OCI-LY7 (cell line): ENCODE data around the gene THBS4.

Experiments used
- CTCF ChIP-seq: fragments of 200-600 bp; sonication (generic); conservative IDR thresholded peaks from 2 replicates; pipeline ENCODE4 v1.5.1; 2014; ENCODE audit warnings: mild to moderate bottlenecking, antibody characterized with exemption, low read length, moderate library complexity, mixed read lengths
- EZH2phosphoT487 ChIP-seq: fragments of 200-600 bp; sonication (generic); IDR thresholded peaks from 2 replicates; pipeline ENCODE4 v1.6.1; 2018; ENCODE audit warnings: low read depth, borderline replicate concordance, mild to moderate bottlenecking, mixed run types, antibody characterized with exemption, low read length, moderate library complexity, mixed read lengths

- TF ChIP-seq CTCF (no peak), EZH2phosphoT487 (no peak)
These were observed 8.0 kb downstream of the THBS4 start for GRCh38 chr5:80043187-80043586.
